ENCODE results near the gene SLX4.

DNA sequence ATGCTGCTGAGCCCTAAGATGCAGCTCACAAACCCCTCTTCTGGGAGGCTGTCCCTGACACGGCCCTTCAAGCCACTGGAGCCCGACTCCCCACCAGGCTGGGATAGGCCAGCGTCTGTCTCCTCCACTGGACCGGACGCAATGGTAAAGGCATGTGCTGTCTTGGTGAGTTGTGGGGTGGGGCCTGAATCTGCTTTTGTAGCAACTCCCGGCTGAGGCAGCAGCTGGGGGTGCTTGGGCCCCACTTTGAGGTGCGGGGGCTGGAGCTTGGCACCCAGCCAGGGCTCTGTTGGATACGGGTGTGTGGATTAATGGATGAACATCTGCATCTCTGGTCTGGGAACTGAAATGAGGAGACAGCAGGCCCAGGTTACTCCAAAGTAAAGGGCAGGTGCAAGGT is 30.7 kb downstream of the SLX4 start:
- TF ChIP-seq ATF3 (IDR thresholded peaks at IDR 0.05) (no peak), CTCF (IDR thresholded peaks at IDR 0.05 in 2 of 3, conservative IDR thresholded peaks at IDR 0.05 in 1 of 3; ENCODE audit: borderline replicate concordance in 1 of 3, insufficient read depth in 1 of 3, low read depth in 2 of 3, low read length in 2 of 3) (no peak), REST (IDR thresholded peaks at IDR 0.05; ENCODE audit: low read depth) (no peak), CEBPB (IDR thresholded peaks at IDR 0.05; ENCODE audit: low read depth) (no peak), RAD21 (IDR thresholded peaks at IDR 0.05; ENCODE audit: low read depth) (no peak)
